Central memory CD8-positive, alpha-beta T cell (primary cell): ENCODE results near the gene SCGB1C2.

Experiments
- ATAC-seq: fragments of 150-1000 bp; cut with Tn5 transposase; replicated peaks from 2 replicates; pipeline ENCODE4 v1.10.0; 2022; ENCODE audit warnings: mild to moderate bottlenecking, moderate FRiP score, moderate number of reproducible peaks; ENCODE audit not compliant: poor library complexity, severe bottlenecking; ENCODE audit errors: extremely low read depth
- DNase-seq, 2 donors: peaks; one replicate each; pipeline ENCODE4 v3.0.0; 2021; ENCODE audit warnings: low spot score in 2 of 2
- H3K27ac Mint-ChIP-seq: one replicate; pipeline ENCODE4 v1.8.0; 2022; ENCODE audit warnings: low read depth, mild to moderate bottlenecking, moderate library complexity, mixed read lengths
- H3K27me3 Mint-ChIP-seq: one replicate; pipeline ENCODE4 v1.8.0; 2022; ENCODE audit warnings: mixed read lengths
- H3K36me3 Mint-ChIP-seq: one replicate; pipeline ENCODE4 v1.8.0; 2022; ENCODE audit warnings: mild to moderate bottlenecking, moderate library complexity, mixed read lengths; ENCODE audit not compliant: insufficient read depth
- H3K4me1 Mint-ChIP-seq: one replicate; pipeline ENCODE4 v1.8.0; 2022; ENCODE audit warnings: mixed read lengths
- H3K4me3 Mint-ChIP-seq: one replicate; pipeline ENCODE4 v1.8.0; 2022; ENCODE audit warnings: mild to moderate bottlenecking, moderate library complexity, mixed read lengths
- H3K9me3 Mint-ChIP-seq: one replicate; pipeline ENCODE4 v1.8.0; 2022; ENCODE audit warnings: mixed read lengths

Gene SCGB1C2

DNA sequence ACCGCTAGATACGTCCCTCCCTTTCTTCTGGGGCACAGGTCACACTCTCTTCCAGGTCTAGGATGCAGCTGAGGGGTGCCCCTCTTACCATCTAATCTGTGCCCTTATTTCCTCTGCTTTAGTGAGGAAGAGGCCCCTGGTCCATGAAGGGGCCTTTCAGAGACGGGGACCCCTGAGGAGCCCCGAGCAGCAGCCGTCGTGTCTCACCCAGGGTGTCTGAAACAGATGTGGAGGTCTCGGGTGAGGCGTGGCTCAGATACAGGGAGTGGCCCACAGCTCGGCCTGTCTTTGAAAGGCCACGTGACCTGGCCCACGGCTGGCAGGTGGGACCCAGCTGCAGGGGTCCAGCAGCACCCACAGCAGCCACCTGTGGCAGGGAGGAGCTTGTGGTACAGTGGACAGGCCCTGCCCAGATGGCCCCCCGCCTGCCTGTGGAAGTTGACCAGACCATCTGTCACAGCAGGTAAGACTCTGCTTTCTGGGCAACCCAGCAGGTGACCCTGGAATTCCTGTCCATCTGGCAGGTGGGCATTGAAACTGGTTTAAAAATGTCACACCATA, 15.6 kb downstream of the SCGB1C2 start:
- H3K4me1 Mint-ChIP-seq, result no peaks in the 10 kb centered on the region
- H3K27ac Mint-ChIP-seq, result no peak overlapping the region
- ATAC-seq (no peak), DNase-seq (no peak)
- H3K9me3 Mint-ChIP-seq, result no peaks in the 10 kb centered on the region
- peaks cover 42% of the 10 kb centered on the region for H3K27me3 Mint-ChIP-seq
- no peaks in the 10 kb centered on the region for H3K36me3 Mint-ChIP-seq
- H3K4me3 Mint-ChIP-seq, result no peak overlapping the region

DNA sequence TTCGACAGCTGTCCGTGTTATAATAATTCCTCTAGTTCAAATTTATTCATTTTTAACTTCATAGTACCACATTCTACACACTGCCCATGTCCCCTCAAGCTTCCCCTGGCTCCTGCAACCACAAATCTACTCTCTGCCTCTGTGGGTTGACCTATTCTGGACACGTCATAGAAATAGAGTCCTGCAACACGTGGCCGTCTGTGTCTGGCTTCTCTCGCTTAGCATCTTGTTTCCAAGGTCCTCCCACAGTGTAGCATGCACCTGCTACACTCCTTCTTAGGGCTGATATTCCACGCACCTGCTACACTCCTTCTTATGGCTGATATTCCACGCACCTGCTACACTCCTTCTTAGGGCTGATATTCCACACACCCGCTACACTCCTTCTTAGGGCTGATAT, 16.5 kb downstream of the SCGB1C2 start:
- Mint-ChIP-seq H3K9me3 (no peaks in the 10 kb centered on the region), H3K27ac (no peak overlapping the region)
- no peak for DNase-seq

DNA sequence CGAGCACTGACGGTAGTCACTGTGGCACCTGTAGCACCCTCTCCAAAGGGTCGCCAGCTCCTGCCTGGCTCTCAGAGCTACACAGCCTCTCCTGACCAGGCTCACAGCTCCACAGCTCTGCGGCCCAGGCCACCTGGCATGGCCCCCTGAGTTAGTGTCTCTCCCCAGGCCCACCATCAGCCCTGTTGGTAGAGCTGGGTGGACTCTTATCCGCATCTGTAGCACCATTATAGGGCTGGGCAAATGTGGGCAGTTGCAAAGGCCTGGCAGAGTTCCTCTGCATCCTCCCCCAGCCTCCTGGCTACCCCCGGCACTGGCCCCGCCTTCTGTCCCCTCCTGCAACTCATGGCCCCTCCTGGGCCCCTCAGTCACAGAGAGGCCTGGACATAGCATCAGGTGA, 18.2 kb downstream of the SCGB1C2 start:
- Mint-ChIP-seq H3K9me3 (no peaks in the 10 kb centered on the region), H3K4me1 (no peaks in the 10 kb centered on the region)

More for the DNA sequence above, 16.5 kb downstream of the SCGB1C2 start:
- no peak for ATAC-seq
- Mint-ChIP-seq H3K36me3 (no peaks in the 10 kb centered on the region), H3K4me1 (no peaks in the 10 kb centered on the region), H3K4me3 (no peak overlapping the region), H3K27me3 (peaks cover 35% of the 10 kb centered on the region)

DNA sequence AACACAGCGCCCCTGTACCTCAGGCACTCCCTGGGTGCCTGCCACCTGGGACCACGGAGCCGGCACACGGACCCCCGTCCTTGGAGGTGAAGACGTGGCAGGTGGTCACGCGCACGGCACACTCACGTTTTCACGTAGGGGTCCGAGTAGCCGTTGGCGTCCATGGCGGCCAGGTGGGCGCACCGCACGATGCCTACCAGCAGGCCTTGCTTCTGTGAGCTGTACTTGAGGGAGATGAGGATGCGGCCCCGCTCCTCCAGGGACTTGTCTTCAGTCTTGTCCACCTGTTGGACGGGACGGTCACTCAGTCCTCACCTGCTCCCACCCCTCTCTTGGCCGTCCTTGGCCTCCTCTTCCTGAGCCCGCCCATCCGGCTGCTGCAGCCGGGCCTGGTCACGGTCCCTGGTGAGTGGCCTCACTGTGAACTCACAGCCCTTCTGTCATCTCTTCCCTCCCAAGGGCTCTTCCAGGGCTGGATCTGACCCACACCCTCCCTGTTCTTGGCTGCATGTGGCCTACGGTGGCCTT, 18.8 kb downstream of the SCGB1C2 start:
- no peak for ATAC-seq
- no peaks in the 10 kb centered on the region for H3K9me3 Mint-ChIP-seq
- DNase-seq, result no peak
- no peak overlapping the region for H3K4me3 Mint-ChIP-seq
- H3K27ac Mint-ChIP-seq, result no peak overlapping the region
- H3K27me3 Mint-ChIP-seq, result peaks cover 36% of the 10 kb centered on the region
- no peaks in the 10 kb centered on the region for H3K36me3 Mint-ChIP-seq
- no peaks in the 10 kb centered on the region for H3K4me1 Mint-ChIP-seq

More for the DNA sequence above, 18.2 kb downstream of the SCGB1C2 start:
- ATAC-seq (no peak), DNase-seq (no peak)
- Mint-ChIP-seq H3K27me3 (peaks cover 31% of the 10 kb centered on the region), H3K27ac (no peak overlapping the region), H3K36me3 (no peaks in the 10 kb centered on the region), H3K4me3 (no peak overlapping the region)

DNA sequence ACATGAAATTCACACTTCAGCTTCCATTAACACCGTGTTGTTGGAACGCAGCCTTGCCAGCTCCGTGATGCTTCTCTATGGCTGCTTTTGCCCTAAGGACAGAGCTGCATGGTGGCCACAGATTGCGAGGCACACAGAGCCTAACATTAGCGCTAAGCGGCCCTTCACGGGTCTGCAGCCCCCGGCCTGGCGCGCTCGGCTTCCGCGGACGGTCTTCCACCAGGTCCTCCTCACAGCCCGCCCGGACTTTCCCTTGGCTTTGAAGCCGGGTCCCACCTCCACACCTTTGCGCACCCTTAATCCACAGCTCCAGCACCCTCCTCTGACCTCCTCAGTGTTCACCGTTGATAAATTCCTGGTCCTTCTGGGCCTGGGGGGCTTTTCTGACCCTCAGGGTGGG, 19.6 kb downstream of the SCGB1C2 start:
- H3K36me3 Mint-ChIP-seq, result no peaks in the 10 kb centered on the region
- no peak for DNase-seq
- no peak overlapping the region for H3K27ac Mint-ChIP-seq
- ATAC-seq, result no peak
- H3K9me3 Mint-ChIP-seq, result no peaks in the 10 kb centered on the region
- H3K4me3 Mint-ChIP-seq, result no peak overlapping the region
- H3K4me1 Mint-ChIP-seq, result no peaks in the 10 kb centered on the region
- H3K27me3 Mint-ChIP-seq, result peaks cover 37% of the 10 kb centered on the region

DNA sequence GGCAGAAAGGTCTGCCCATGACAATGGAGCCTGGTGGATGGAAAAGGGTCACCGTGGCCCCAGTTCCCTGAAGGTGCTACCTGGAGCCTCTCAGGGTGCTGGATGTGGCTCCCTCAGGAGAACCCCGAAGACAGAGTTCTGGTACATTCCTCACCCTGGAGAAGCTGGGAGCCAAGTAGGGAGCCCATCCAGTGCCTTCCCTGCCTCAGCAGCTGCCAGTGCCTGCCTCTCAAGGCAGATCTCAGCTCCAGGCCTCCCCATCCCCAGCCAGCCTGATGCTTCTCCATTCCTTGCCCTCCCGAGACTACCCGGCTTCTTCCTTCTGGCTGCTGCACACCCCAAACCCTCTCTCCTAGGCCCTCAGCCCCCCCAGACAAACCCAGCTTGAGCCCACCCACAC, 20.5 kb downstream of the SCGB1C2 start:
- H3K9me3 Mint-ChIP-seq, result no peaks in the 10 kb centered on the region
- ATAC-seq (no peak), DNase-seq (no peak)
- H3K27me3 Mint-ChIP-seq, result peaks cover 37% of the 10 kb centered on the region
- no peak overlapping the region for H3K4me3 Mint-ChIP-seq
- H3K4me1 Mint-ChIP-seq, result no peaks in the 10 kb centered on the region
- H3K27ac Mint-ChIP-seq, result no peak overlapping the region
- no peaks in the 10 kb centered on the region for H3K36me3 Mint-ChIP-seq

DNA sequence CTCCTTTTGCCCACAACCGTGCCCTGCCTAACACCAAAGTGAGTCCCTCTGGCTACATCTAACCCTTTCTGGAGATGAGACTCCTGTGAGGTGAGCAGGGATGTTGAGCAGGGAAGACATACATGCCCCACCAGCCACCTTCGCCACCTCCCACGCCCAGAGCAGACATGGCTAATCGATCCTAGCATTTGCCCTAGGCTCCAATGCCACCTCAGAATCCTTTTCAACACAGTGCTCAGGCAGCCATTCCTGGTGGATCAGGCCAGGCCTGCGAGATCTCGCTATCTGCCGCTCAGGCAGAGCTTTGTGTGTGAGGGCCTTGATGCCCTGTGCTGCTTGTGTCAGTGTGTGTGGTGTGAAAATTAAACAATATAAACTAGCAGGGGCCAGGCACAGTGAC, 21.0 kb downstream of the SCGB1C2 start:
- H3K4me1 Mint-ChIP-seq, result no peaks in the 10 kb centered on the region
- no peak overlapping the region for H3K4me3 Mint-ChIP-seq

DNA sequence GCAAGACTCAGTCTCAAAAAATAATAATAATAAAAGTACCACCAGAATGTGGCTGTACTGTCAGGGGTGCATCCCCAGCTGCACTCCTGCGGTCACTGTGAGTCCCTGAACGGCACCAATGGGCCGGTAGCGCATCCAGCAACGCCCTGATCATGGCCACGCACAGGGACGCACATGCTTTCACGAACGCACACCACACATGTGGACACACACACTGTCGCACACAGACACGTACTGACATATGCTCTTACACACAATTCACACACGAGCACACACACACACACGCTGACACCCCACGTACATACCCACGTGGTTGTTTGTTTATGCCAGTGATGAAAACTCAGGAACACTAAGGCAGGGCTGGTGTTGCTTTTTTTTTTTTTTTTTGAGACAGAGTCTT, 22.2 kb downstream of the SCGB1C2 start:
- Mint-ChIP-seq H3K4me3 (no peak overlapping the region), H3K9me3 (no peaks in the 10 kb centered on the region), H3K27ac (no peak overlapping the region), H3K27me3 (peaks cover 44% of the 10 kb centered on the region), H3K36me3 (peaks cover 3% of the 10 kb centered on the region), H3K4me1 (no peaks in the 10 kb centered on the region)
- DNase-seq, result no peak
- no peak for ATAC-seq

More for the DNA sequence above, 21.0 kb downstream of the SCGB1C2 start:
- Mint-ChIP-seq H3K9me3 (no peaks in the 10 kb centered on the region), H3K27me3 (peaks cover 38% of the 10 kb centered on the region), H3K27ac (no peak overlapping the region), H3K36me3 (no peaks in the 10 kb centered on the region)
- DNase-seq (no peak), ATAC-seq (no peak)

DNA sequence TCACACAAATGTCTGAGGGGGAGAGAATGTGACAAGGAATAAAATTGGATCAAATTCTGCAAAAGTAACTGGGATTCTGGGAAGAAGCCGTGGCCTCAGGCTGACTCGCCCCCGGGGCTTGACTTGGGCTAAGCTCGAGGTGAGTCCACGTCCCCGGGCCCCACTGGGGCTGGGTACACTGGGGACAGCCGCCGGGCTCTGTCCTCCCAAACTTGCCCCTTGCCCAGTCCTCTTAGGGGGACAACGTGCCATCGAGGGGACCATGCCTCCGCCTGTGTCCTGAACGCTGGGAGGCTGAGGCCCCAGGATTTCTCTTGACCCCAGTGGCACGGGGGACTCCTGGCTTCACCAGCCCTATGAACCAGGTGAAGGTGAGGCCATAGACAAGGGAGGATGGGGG, 23.0 kb downstream of the SCGB1C2 start:
- DNase-seq (no peak), ATAC-seq (no peak)
- no peaks in the 10 kb centered on the region for H3K4me1 Mint-ChIP-seq
- H3K9me3 Mint-ChIP-seq, result no peaks in the 10 kb centered on the region
- H3K27me3 Mint-ChIP-seq, result peaks cover 46% of the 10 kb centered on the region
- no peak overlapping the region for H3K4me3 Mint-ChIP-seq
- H3K27ac Mint-ChIP-seq, result no peak overlapping the region
- H3K36me3 Mint-ChIP-seq, result peaks cover 3% of the 10 kb centered on the region

DNA sequence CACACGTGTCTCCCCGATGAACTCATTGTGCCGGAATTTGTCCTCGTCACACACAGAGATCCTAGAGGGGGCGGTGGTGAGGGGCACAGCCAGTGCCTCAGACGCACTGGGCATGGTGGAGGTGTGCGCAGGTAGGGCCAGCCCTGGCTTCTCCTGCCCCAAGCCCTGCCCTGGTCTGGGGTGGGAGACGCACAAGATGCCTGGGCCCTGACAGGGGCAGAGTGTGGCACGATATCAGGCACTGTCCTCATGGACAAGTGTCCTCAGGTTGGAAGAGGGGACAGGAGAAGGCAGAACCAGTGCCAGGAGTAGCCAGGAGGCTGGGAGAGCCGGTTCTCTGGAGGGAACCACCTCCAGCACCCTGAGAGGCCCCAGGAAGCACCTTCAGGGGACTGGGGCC, 24.1 kb downstream of the SCGB1C2 start:
- Mint-ChIP-seq H3K27me3 (peaks cover 44% of the 10 kb centered on the region), H3K27ac (no peak overlapping the region), H3K4me3 (no peak overlapping the region), H3K9me3 (no peaks in the 10 kb centered on the region), H3K4me1 (no peaks in the 10 kb centered on the region), H3K36me3 (peaks cover 3% of the 10 kb centered on the region)
- DNase-seq, result no peak
- ATAC-seq, result no peak

DNA sequence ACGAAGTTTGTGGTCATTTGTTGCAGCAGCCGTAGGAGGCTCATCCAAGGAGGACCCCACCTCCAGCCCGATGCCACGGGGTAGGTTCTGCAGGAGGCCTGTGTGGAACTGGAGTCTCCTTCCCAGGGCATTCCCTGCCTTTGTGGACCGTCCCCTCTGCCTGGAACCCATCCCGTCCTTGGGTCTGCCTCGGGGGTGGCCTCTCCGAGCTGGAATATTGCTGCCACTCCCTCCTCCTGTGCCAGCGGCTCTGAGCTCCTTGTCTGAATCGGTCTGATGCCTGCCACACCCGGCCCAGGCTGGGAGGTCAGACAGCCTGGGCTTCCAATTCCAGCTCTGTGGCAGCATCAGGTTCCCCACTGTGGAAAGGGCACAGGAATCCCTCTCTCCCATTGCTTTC, 25.3 kb downstream of the SCGB1C2 start:
- ATAC-seq (no peak), DNase-seq (no peak)
- H3K27me3 Mint-ChIP-seq, result peaks cover 34% of the 10 kb centered on the region
- H3K4me1 Mint-ChIP-seq, result no peaks in the 10 kb centered on the region
- no peaks in the 10 kb centered on the region for H3K9me3 Mint-ChIP-seq
- peaks cover 3% of the 10 kb centered on the region for H3K36me3 Mint-ChIP-seq
- H3K27ac Mint-ChIP-seq, result no peak overlapping the region
- H3K4me3 Mint-ChIP-seq, result no peak overlapping the region

DNA sequence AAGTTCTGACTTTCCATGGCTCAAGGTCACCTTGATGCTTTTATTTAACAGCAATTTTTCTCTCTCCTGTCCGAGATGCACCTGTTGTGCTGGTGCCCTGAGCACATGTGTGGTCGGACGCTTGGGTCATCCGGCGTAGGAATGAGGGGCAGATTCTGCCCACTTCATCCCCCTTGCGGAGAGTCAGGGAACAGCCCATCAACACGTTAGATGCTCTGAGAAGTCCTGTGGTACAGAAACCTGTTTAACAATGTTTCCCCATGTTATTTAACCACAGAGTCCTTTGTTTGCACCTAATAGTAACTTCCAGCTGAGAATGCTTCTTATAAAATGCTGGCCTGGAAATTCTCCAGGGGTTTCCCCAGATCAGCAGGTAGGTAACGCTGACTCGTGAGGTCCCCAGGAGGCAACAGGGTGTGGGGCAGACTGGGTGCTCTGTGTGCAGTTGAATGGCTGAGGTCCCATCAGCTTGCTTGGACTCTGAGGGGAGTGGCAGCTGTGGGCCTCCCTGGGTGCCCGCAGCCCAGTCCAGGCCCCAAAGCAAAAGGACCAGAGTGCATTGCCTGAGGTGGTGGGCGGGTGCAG, 26.2 kb downstream of the SCGB1C2 start:
- DNase-seq (no peak), ATAC-seq (no peak)
- Mint-ChIP-seq H3K27ac (no peak overlapping the region), H3K4me1 (no peaks in the 10 kb centered on the region), H3K4me3 (no peak overlapping the region), H3K27me3 (peaks cover 34% of the 10 kb centered on the region), H3K36me3 (peaks cover 3% of the 10 kb centered on the region), H3K9me3 (no peaks in the 10 kb centered on the region)
